Spleen (tissue), 7 donors: Measurements from ENCODE around the gene CD300H.

Experiments
- CTCF ChIP-seq, 11 experiments: fragments of 200-600 bp in 7 of 11; fragments of 450-650 bp in 4 of 11; sonication (generic) in 4 of 11; IDR thresholded peaks in 8 of 11; conservative IDR thresholded peaks in 3 of 11; 1 replicate in 7 of 11; 2 replicates in 4 of 11; pipeline versions ENCODE4 v1.4.0 to v1.8.0; 2016 to 2021; ENCODE audit warnings: antibody characterized with exemption in 11 of 11, inconsistent platforms in 4 of 11, mild to moderate bottlenecking in 1 of 11
- POLR2A ChIP-seq, 3 donors: fragments of 450-650 bp; IDR thresholded peaks; one replicate each; pipeline ENCODE4 v1.5.1; 2017; ENCODE audit warnings: antibody characterized with exemption in 3 of 3, mild to moderate bottlenecking in 1 of 3
- donor health status: DM: no; HTN: no; CAD: no; lungs with moderate emphysema.
- donor health status: DM: no; HTN: no; CAD: no.
- donor health status: DM: no; HTN: no; CAD: no.

- no peak for TF ChIP-seq POLR2A (IDR thresholded peaks at IDR 0.05)
- TF ChIP-seq CTCF (IDR thresholded peaks at IDR 0.05 in 8 of 11, conservative IDR thresholded peaks at IDR 0.05 in 3 of 11) = no peak
These were observed at the start of gene CD300H for GRCh38 chr17:74567397-74567796.
